GM12891 (cell line): ENCODE data around the gene OPCML.

Source experiments
- DNase-seq: peaks from one replicate; pipeline ENCODE4 v3.0.0; 2011; ENCODE audit warnings: low spot score; ENCODE audit not compliant: insufficient read length
- FAIRE-seq: peaks from 2 replicates; lab custom pipeline; 2011; peaks lifted over from hg19 to GRCh38; lab: Jason Lieb, UNC
- PAX5 ChIP-seq: IDR thresholded peaks from 2 replicates; pipeline ENCODE4 v1.6.1; 2011; ENCODE audit warnings: low read length, moderate library complexity, mild to moderate bottlenecking; ENCODE audit not compliant: insufficient read depth, severe bottlenecking
- POLR2A ChIP-seq: IDR thresholded peaks from 2 replicates; pipeline ENCODE4 v1.6.1; 2011; ENCODE audit warnings: low read depth, low read length, control low read depth
- POLR2AphosphoS5 ChIP-seq: IDR thresholded peaks from 2 replicates; pipeline ENCODE4 v1.6.1; 2011; ENCODE audit warnings: low read depth, low read length, control low read depth
- POU2F2 ChIP-seq: IDR thresholded peaks from 2 replicates; pipeline ENCODE4 v1.6.1; 2011; ENCODE audit warnings: low read depth, mild to moderate bottlenecking, control low read depth, low read length, moderate library complexity
- SPI1 ChIP-seq: IDR thresholded peaks from 2 replicates; pipeline ENCODE4 v1.6.1; 2011; ENCODE audit warnings: low read depth, low read length, control low read depth
- TAF1 ChIP-seq: IDR thresholded peaks from 2 replicates; pipeline ENCODE4 v1.6.1; 2011; ENCODE audit warnings: low read depth, low read length, control low read depth

The OPCML gene

GRCh38 chr11:132639986-132640385 is 892.3 kb downstream of the OPCML start:
- TF ChIP-seq POU2F2, result no peak
- TF ChIP-seq PAX5, result no peak
- no peak for TF ChIP-seq TAF1
- no peak for TF ChIP-seq POLR2A
- TF ChIP-seq SPI1, result no peak
- no peak for TF ChIP-seq POLR2AphosphoS5
- DNase-seq (no peak), FAIRE-seq (no peak)

GRCh38 chr11:132639403-132639802 is 892.9 kb downstream of the OPCML start:
- no peak for FAIRE-seq
- TF ChIP-seq POLR2A (no peak), SPI1 (no peak), POU2F2 (no peak), TAF1 (no peak), POLR2AphosphoS5 (no peak), PAX5 (no peak)

GRCh38 chr11:132638423-132638822 is 893.9 kb downstream of the OPCML start:
- TF ChIP-seq POLR2A, result no peak
- no peak for TF ChIP-seq PAX5
- no peak for TF ChIP-seq POLR2AphosphoS5
- TF ChIP-seq TAF1, result no peak
- TF ChIP-seq SPI1, result no peak
- no peak for TF ChIP-seq POU2F2
- no peak for DNase-seq
- FAIRE-seq, result no peak

More at GRCh38 chr11:132639403-132639802, 892.9 kb downstream of the OPCML start:
- DNase-seq, result no peak

- DNase-seq (no peak), FAIRE-seq (no peak)
- TF ChIP-seq POLR2A (no peak), SPI1 (no peak), POLR2AphosphoS5 (no peak), PAX5 (no peak), POU2F2 (no peak), TAF1 (no peak)
Observed at GRCh38 chr11:132636523-132636922, 895.8 kb downstream of the OPCML start.

- no peak for TF ChIP-seq TAF1
- DNase-seq (no peak), FAIRE-seq (no peak)
Observed at GRCh38 chr11:132632641-132633124, 899.6 kb downstream of the OPCML start.

- FAIRE-seq (no peak), DNase-seq (no peak)
- TF ChIP-seq SPI1, result no peak
- no peak for TF ChIP-seq POU2F2
- no peak for TF ChIP-seq TAF1
Observed at GRCh38 chr11:132631989-132632388, 900.3 kb downstream of the OPCML start.

- DNase-seq, result no peak
- no peak for TF ChIP-seq PAX5
- no peak for TF ChIP-seq POU2F2
- no peak for TF ChIP-seq TAF1
- no peak for TF ChIP-seq POLR2AphosphoS5
- no peak for TF ChIP-seq POLR2A
- no peak for TF ChIP-seq SPI1
- no peak for FAIRE-seq
Observed at GRCh38 chr11:132627981-132628380, 904.3 kb downstream of the OPCML start.

GRCh38 chr11:132626446-132626845 is 905.9 kb downstream of the OPCML start:
- TF ChIP-seq POLR2A, result no peak
- FAIRE-seq, result no peak
- no peak for DNase-seq

GRCh38 chr11:132623511-132623910 is 908.8 kb downstream of the OPCML start:
- DNase-seq (no peak), FAIRE-seq (no peak)
- no peak for TF ChIP-seq POLR2AphosphoS5
- no peak for TF ChIP-seq SPI1
- TF ChIP-seq POU2F2, result no peak
- TF ChIP-seq PAX5, result no peak
- TF ChIP-seq POLR2A, result no peak
- no peak for TF ChIP-seq TAF1

GRCh38 chr11:132621976-132622580 is 910.2 kb downstream of the OPCML start:
- DNase-seq, result no peak
- FAIRE-seq, result no peak

GRCh38 chr11:132620423-132620822 is 911.9 kb downstream of the OPCML start:
- DNase-seq (no peak), FAIRE-seq (no peak)
- TF ChIP-seq POLR2AphosphoS5, result no peak
- no peak for TF ChIP-seq POLR2A
- TF ChIP-seq TAF1, result no peak
- TF ChIP-seq SPI1, result no peak
- TF ChIP-seq PAX5, result no peak
- TF ChIP-seq POU2F2, result no peak

More at GRCh38 chr11:132621976-132622580, 910.2 kb downstream of the OPCML start:
- no peak for TF ChIP-seq PAX5
- TF ChIP-seq POLR2A, result no peak
- TF ChIP-seq POLR2AphosphoS5, result no peak
- no peak for TF ChIP-seq TAF1
- TF ChIP-seq SPI1, result no peak
- TF ChIP-seq POU2F2, result no peak
